Rectal smooth muscle tissue (tissue), 1 donor: ENCODE measurements around the gene ZFP36L2.

Experiments used
- H3K27ac ChIP-seq: one replicate; pipeline ENCODE4 v1.7.0; 2013; ENCODE audit warnings: low read depth, low read length, inconsistent platforms
- H3K27me3 ChIP-seq: one replicate; pipeline ENCODE4 v1.7.0; 2013; ENCODE audit warnings: low read length; ENCODE audit not compliant: control insufficient read depth, insufficient read depth
- H3K36me3 ChIP-seq: one replicate; pipeline ENCODE4 v1.7.0; 2013; ENCODE audit warnings: low read length; ENCODE audit not compliant: control insufficient read depth, insufficient read depth
- H3K4me1 ChIP-seq: one replicate; pipeline ENCODE4 v1.7.0; 2013; ENCODE audit warnings: low read length; ENCODE audit not compliant: control insufficient read depth, insufficient read depth
- H3K4me3 ChIP-seq: one replicate; pipeline ENCODE4 v1.7.0; 2013; ENCODE audit warnings: low read length
- H3K9ac ChIP-seq: one replicate; pipeline ENCODE4 v1.7.0; 2013; ENCODE audit warnings: low read length

Gene ZFP36L2

GRCh38 chr2:43209204-43209717 lies 17.1 kb downstream of the ZFP36L2 start:
- H3K9ac ChIP-seq, result no peak overlapping the region
- peaks cover 9% of the 10 kb centered on the region for H3K4me1 ChIP-seq
- no peak overlapping the region for H3K27ac ChIP-seq
- no peaks in the 10 kb centered on the region for H3K27me3 ChIP-seq
- no peaks in the 10 kb centered on the region for H3K36me3 ChIP-seq
- H3K4me3 ChIP-seq, result no peak overlapping the region

- H3K4me1 ChIP-seq, result peaks cover 9% of the 10 kb centered on the region
- no peak overlapping the region for H3K9ac ChIP-seq
- H3K27ac ChIP-seq, result no peak overlapping the region
- no peak overlapping the region for H3K4me3 ChIP-seq
- H3K36me3 ChIP-seq, result no peaks in the 10 kb centered on the region
- H3K27me3 ChIP-seq, result no peaks in the 10 kb centered on the region
Observed at GRCh38 chr2:43207553-43208300, 18.7 kb downstream of the ZFP36L2 start.

GRCh38 chr2:43206602-43207001 lies 19.8 kb downstream of the ZFP36L2 start:
- H3K27ac ChIP-seq, result no peak overlapping the region
- no peaks in the 10 kb centered on the region for H3K27me3 ChIP-seq

GRCh38 chr2:43203373-43203772 lies 23.0 kb downstream of the ZFP36L2 start:
- no peaks in the 10 kb centered on the region for H3K4me1 ChIP-seq
- H3K27ac ChIP-seq, result no peak overlapping the region
- H3K27me3 ChIP-seq, result no peaks in the 10 kb centered on the region
- H3K9ac ChIP-seq, result no peak overlapping the region
- H3K4me3 ChIP-seq, result no peak overlapping the region
- H3K36me3 ChIP-seq, result no peaks in the 10 kb centered on the region

More at GRCh38 chr2:43206602-43207001, 19.8 kb downstream of the ZFP36L2 start:
- Histone ChIP-seq H3K9ac (no peak overlapping the region), H3K4me1 (peaks cover 9% of the 10 kb centered on the region), H3K36me3 (no peaks in the 10 kb centered on the region), H3K4me3 (no peak overlapping the region)

- H3K4me1 ChIP-seq, result no peaks in the 10 kb centered on the region
- no peak overlapping the region for H3K27ac ChIP-seq
- H3K4me3 ChIP-seq, result no peak overlapping the region
- no peaks in the 10 kb centered on the region for H3K36me3 ChIP-seq
- H3K9ac ChIP-seq, result no peak overlapping the region
- H3K27me3 ChIP-seq, result no peaks in the 10 kb centered on the region
Observed at GRCh38 chr2:43202289-43202688, 24.1 kb downstream of the ZFP36L2 start.

- Histone ChIP-seq H3K36me3 (no peaks in the 10 kb centered on the region), H3K4me1 (no peaks in the 10 kb centered on the region), H3K4me3 (no peak overlapping the region), H3K9ac (no peak overlapping the region), H3K27ac (no peak overlapping the region), H3K27me3 (no peaks in the 10 kb centered on the region)
Observed at GRCh38 chr2:43201497-43201896, 24.9 kb downstream of the ZFP36L2 start.

- H3K27ac ChIP-seq, result no peak overlapping the region
- H3K4me3 ChIP-seq, result no peak overlapping the region
- no peak overlapping the region for H3K9ac ChIP-seq
Observed at GRCh38 chr2:43201016-43201415, 25.4 kb downstream of the ZFP36L2 start.

GRCh38 chr2:43199492-43200488 lies 26.6 kb downstream of the ZFP36L2 start:
- no peaks in the 10 kb centered on the region for H3K36me3 ChIP-seq
- H3K4me1 ChIP-seq, result no peaks in the 10 kb centered on the region
- no peak overlapping the region for H3K27ac ChIP-seq
- H3K4me3 ChIP-seq, result no peak overlapping the region
- H3K27me3 ChIP-seq, result no peaks in the 10 kb centered on the region
- no peak overlapping the region for H3K9ac ChIP-seq

More at GRCh38 chr2:43201016-43201415, 25.4 kb downstream of the ZFP36L2 start:
- no peaks in the 10 kb centered on the region for H3K27me3 ChIP-seq
- no peaks in the 10 kb centered on the region for H3K36me3 ChIP-seq
- no peaks in the 10 kb centered on the region for H3K4me1 ChIP-seq

- Histone ChIP-seq H3K9ac (no peak overlapping the region), H3K27me3 (no peaks in the 10 kb centered on the region), H3K4me1 (no peaks in the 10 kb centered on the region)
Observed at GRCh38 chr2:43198263-43198662, 28.1 kb downstream of the ZFP36L2 start.

GRCh38 chr2:43197588-43197896 lies 28.9 kb downstream of the ZFP36L2 start:
- Histone ChIP-seq H3K27ac (no peak overlapping the region), H3K9ac (no peak overlapping the region), H3K27me3 (no peaks in the 10 kb centered on the region), H3K36me3 (no peaks in the 10 kb centered on the region), H3K4me3 (no peak overlapping the region), H3K4me1 (no peaks in the 10 kb centered on the region)

More at GRCh38 chr2:43198263-43198662, 28.1 kb downstream of the ZFP36L2 start:
- H3K36me3 ChIP-seq, result no peaks in the 10 kb centered on the region
- no peak overlapping the region for H3K4me3 ChIP-seq
- no peak overlapping the region for H3K27ac ChIP-seq

GRCh38 chr2:43196768-43197587 lies 29.4 kb downstream of the ZFP36L2 start:
- Histone ChIP-seq H3K27ac (no peak overlapping the region), H3K4me1 (no peaks in the 10 kb centered on the region), H3K27me3 (no peaks in the 10 kb centered on the region), H3K9ac (no peak overlapping the region), H3K36me3 (no peaks in the 10 kb centered on the region), H3K4me3 (no peak overlapping the region)
